Measurements from ENCODE around the gene ADAM10. TPM values are rescaled to one million over a fixed set of nuclear protein-coding genes. Genes with fewer than 3 reads are reported as not detected.

The ADAM10 gene
- total RNA-seq, 1 experiment from 2014 or later: 159 TPM

DNA sequence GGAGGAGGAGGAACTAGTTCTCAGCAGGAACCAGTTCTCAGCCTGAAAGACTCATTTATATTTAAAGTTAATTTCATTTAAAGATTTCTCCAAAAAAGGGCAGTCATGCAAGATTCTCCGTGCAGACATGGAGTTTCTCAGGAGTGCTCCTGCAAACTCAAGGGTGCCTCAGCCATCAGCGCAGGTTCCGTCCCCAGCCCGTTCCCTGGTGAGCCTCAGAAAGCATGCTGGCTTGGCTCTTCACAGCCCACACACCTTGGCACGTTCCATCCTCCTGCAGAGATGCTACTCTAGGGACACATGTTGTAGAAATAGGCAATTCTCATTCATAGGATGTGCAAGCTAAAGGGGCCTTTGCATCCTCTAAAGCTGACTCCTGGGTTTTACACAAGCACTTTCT lies 194.7 kb downstream of the ADAM10 start:
- H3K9me3 Mint-ChIP-seq: peaks cover 8 to 15% of the 10 kb centered on the region in 2 experiments; a peak in 3 of 5 replicates
- H4K8ac ChIP-seq (replicated peaks; ENCODE audit: insufficient read length, low read depth, low read length): no peak overlapping the region
- no peaks in the 10 kb centered on the region for H4K20me1 ChIP-seq (ENCODE audit: control insufficient read depth, insufficient read depth, insufficient read length)
- no peak overlapping the region for H2AFZ ChIP-seq (ENCODE audit: low read length)
- H3K23me2 ChIP-seq (ENCODE audit: insufficient read length, low read depth, low read length, poor library complexity, severe bottlenecking): no peaks in the 10 kb centered on the region
- no peak overlapping the region for H2BK12ac ChIP-seq (ENCODE audit: insufficient read length, low read depth, low read length)
- no peak overlapping the region for H2AK5ac ChIP-seq (ENCODE audit: insufficient read length, low read length)
- H3K18ac ChIP-seq (ENCODE audit: insufficient read length, low read depth, low read length): no peak overlapping the region
- no peak overlapping the region for H3K9ac ChIP-seq (ENCODE audit: extremely low read depth, insufficient read length, low read length)
- no peak overlapping the region for H3T11ph ChIP-seq (ENCODE audit: low read length)
- TF ChIP-seq CTCF (conservative IDR thresholded peaks at IDR 0.05): no peak
- no peaks in the 10 kb centered on the region for H3K27me3 ChIP-seq (ENCODE audit: insufficient read depth, low read length)
- no peaks in the 10 kb centered on the region for H3K79me2 ChIP-seq (ENCODE audit: insufficient read depth, low read length)
- no peak overlapping the region for H3K14ac ChIP-seq (ENCODE audit: insufficient read depth, low read length)
- no peak overlapping the region for H3K27ac Mint-ChIP-seq
- no peak overlapping the region for H4K5ac ChIP-seq (ENCODE audit: insufficient read length, low read depth, low read length)
- peaks cover 0 to 15% (median 6%) of the 10 kb centered on the region in 3 experiments; a peak in 3 of 7 replicates for H3K36me3 Mint-ChIP-seq (ENCODE audit: insufficient read depth in 1 of 3, low read depth in 3 of 3)
- no peaks in the 10 kb centered on the region for H3K9me3 ChIP-seq (ENCODE audit: control insufficient read depth, low read depth, low read length)
- H2BK15ac ChIP-seq (ENCODE audit: low read depth, low read length): no peak overlapping the region
- no CpG with 5 or more reads among the region's 5 CpGs for WGBS (ENCODE audit: extremely low coverage, insufficient read length, low lambda C conversion rate)
- H4K91ac ChIP-seq (ENCODE audit: insufficient read length, low read depth, low read length): no peak overlapping the region
- DNase-seq: no peak
- H3K79me1 ChIP-seq (ENCODE audit: insufficient read depth, low read depth, low read length, poor library complexity, severe bottlenecking): no peaks in the 10 kb centered on the region
- H3K4ac ChIP-seq (ENCODE audit: low read depth, low read length): no peak overlapping the region
- no peak overlapping the region for H3K4me3 Mint-ChIP-seq
- H3K4me1 Mint-ChIP-seq: peaks cover 28 to 40% of the 10 kb centered on the region in 2 experiments
- H2BK5ac ChIP-seq (ENCODE audit: insufficient read length, low read length): no peak overlapping the region
- H2BK120ac ChIP-seq (ENCODE audit: low read depth, low read length, poor library complexity, severe bottlenecking): no peak overlapping the region
- no peak overlapping the region for H3K56ac ChIP-seq (ENCODE audit: insufficient read length, low read depth, low read length)
- no peak overlapping the region for H3K27ac ChIP-seq (ENCODE audit: insufficient read length, low read depth, low read length)
- H3K4me1 ChIP-seq (ENCODE audit: insufficient read depth, low read length): no peaks in the 10 kb centered on the region
- no peak overlapping the region for H2BK20ac ChIP-seq (ENCODE audit: low read depth, low read length, poor library complexity, severe bottlenecking)
- H3K23ac ChIP-seq (ENCODE audit: insufficient read length, low read depth, low read length): no peak overlapping the region
- H3K27me3 Mint-ChIP-seq (ENCODE audit: low read depth): peaks cover 7% of the 10 kb centered on the region; the same call in 1 of the 2 replicates
- H3K4me2 ChIP-seq (ENCODE audit: insufficient read depth, insufficient read length, low read length): no peak overlapping the region

Measured in H9 (cell line).